ENCODE data around the gene PTPRM.

- no peak for TF ChIP-seq CTCF (conservative IDR thresholded peaks at IDR 0.05; ENCODE audit: low read length)
- no peak for TF ChIP-seq EZH2phosphoT487 (IDR thresholded peaks at IDR 0.05; ENCODE audit: borderline replicate concordance)
Measured at GRCh38 chr18:7678801-7679200, 111.7 kb downstream of the PTPRM start.

Measured in Loucy (cell line).